IPS DF 19.7 (cell line): ENCODE measurements around the gene HOXD11.

Source experiments
- DNase-seq: peaks from one replicate; pipeline ENCODE4 v3.0.0-alpha.2; 2013; ENCODE audit warnings: low read depth, low spot score

The HOXD11 gene

GRCh38 chr2:176106581-176107539 lies at the start of gene HOXD11:
Gene HOXD11 (plus strand): TSS chr2:176107280. CDS start chr2:176107356, 76 bp downstream.
- no peak for DNase-seq

GRCh38 chr2:176063958-176064357 lies 43.1 kb upstream of the HOXD11 start:
- DNase-seq = no peak

DNA sequence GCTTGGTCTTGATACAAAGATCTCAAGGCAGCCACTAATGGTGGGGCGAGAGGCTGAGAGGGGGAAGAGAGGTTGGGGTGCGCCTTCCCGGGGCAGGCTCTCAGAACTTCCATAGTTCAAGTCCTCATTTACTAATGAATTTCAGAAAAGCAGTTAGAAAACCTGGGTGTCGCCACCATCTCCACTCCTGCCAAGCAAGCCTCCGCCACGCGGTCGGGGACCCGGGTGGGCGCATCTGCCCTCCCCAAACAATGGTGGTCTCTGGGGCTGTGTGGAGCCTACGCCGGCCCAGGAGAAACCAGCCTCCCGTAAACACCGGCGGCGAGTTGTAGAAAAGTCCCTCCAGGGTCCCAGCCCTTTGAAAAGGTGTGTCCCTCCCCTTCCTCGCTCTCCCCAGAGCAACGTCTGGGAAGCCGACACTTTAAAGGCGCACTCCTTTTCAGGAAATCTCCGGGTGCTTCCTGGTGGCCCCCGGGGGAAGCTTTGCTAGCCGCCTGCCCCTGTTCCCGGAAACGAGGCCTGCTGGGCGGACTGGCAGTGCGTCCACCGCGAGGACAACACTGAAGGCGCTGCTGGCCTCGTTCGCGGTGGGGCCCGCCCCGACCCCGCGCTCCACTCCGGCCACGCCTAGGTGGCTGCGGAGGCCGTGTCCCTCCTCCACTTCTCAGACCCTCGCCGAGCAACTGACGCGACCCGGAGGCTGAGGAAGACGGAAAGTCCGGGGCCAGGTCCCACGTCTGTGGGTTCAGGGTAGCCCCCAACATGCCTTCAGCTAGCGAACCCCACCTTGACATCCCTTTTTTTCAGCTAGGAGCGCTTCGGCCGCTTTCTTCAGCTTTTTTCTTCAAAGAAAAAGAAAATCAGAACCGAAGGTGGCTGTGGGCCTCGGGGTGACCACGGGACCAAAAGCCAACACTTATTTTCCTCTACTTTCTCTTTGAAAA lies 40.2 kb upstream of the HOXD11 start:
- no peak for DNase-seq

GRCh38 chr2:176067589-176068418 lies 39.3 kb upstream of the HOXD11 start:
- DNase-seq = no peak

GRCh38 chr2:176068419-176068832 lies 38.7 kb upstream of the HOXD11 start:
- no peak for DNase-seq

GRCh38 chr2:176071330-176072291 lies 35.5 kb upstream of the HOXD11 start:
- no peak for DNase-seq

- DNase-seq = no peak
Measured at GRCh38 chr2:176072292-176072669, 34.8 kb upstream of the HOXD11 start.

DNA sequence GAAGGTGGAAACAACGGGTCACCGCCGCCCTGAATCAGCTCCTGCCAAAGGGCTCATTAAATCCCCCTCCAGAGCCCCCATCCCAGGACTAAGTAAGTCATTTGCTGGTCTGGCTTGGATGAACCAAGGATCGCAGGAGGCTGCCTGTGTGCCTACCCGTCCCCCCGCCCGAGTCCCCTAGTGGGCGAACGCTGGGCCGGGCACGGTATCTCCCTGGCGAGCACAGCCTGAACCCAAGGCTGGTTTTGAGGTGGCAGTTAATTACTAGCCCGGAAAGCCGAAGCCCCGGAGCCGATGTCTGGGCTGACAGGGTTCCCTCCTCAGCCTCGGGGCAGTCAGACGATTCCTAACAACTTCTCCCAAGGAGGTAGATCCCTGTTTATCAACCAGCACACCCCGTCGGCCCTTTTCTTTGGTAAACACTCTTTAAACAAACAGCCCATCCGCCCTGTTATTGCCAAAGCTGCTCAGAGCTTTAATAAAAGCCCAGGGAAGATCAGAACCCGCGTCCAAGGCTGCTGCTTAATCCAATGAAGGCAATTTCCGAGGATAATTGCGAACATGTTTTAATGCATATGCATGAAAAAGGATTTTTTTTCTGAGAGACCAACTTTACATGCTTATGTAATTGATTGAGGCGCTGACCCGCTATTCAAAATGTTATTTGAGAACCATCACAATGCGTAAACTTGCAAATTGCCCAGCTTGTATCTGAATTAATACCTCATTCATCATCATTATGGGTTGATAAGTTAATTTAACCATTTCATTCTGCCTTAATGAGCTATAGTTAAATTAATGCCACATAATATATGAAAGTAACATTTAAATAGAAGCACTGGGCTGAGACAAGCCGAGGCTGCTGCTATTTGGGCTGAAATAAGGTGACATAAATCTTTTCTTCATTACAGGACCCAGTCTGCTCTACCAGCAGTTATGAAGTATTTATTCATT lies 33.9 kb upstream of the HOXD11 start:
- no peak for DNase-seq

DNA sequence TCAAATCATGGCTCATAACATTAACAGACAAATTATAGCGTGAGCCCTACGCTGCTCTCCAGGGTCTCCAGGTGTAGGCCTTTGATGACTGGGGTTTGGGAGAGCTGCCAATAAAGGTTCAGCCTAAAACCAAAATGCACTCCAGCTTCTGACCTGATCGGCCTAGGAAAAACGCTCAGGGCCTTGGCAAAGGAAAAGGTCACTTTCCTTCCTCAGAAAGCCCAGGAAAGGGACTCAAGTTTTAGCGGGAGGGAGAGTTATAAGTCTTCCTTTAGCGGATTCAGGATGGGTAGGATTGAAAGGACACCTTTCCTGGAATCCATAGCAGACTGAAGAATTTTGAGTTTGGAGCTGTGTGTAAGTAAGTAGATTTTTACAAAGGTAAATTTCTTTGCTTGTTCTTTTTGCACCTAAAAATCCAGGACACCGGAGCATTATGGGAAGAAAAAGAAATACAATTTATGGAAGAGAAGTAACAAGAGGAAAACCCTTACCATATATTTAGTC lies 32.1 kb upstream of the HOXD11 start:
- DNase-seq = no peak

GRCh38 chr2:176075481-176075880 lies 31.6 kb upstream of the HOXD11 start:
- no peak for DNase-seq

GRCh38 chr2:176076063-176076462 lies 31.0 kb upstream of the HOXD11 start:
- DNase-seq = no peak

DNA sequence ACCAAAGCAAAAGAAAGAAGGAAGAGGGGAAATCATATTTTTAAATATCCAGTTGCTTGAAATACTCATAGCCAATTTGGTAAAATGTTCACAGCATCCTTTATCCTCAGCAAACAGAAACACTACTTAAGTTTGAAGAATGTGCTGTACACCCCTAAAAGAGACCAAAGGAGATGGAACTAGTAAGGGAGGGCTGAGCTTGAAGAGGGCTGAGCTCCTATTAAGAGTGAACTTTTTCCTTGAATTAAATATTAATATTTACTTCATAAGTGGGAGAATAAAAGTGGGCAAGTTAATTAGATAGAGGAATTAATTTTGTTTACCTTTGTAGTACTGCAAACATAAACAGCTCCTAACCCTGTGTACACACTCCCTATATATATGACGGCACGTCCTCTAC lies 30.3 kb upstream of the HOXD11 start:
- DNase-seq = no peak

DNA sequence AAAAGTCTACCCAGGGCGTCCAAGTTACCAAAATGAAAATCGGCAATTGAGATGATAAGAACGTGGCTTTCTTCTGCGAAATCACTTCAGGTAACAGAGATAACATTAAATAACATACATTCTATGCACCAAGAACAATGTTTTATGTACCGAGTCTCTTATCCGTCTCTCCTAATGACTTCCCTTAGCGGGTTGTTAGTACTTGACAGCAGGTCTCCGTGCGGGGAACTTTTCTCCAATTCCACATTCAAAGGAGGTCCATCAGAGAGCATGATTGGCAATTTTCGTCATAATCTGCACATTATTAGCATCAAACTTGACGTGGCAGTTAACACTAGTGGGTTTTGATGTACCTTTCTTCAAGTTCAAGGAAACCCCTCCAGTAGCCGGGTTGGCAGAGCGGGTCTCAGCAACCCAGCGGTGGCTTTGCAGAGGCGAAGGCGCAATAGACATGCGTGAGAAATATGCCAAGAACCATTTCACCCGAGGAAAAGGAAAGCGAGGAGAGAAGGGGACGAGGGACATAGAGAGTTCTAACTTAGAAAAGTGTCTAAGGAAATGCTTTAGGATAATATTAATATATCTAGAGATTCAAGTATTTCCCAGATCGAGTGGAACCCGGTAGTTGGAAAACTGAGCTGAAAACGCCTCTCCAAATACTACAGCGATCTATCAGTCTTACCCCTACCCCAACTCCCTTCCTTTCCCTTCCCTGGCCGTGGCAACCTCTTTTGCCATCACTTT lies 28.4 kb upstream of the HOXD11 start:
- DNase-seq = no peak

- no peak for DNase-seq
Measured at GRCh38 chr2:176079285-176079830, 27.7 kb upstream of the HOXD11 start.

DNA sequence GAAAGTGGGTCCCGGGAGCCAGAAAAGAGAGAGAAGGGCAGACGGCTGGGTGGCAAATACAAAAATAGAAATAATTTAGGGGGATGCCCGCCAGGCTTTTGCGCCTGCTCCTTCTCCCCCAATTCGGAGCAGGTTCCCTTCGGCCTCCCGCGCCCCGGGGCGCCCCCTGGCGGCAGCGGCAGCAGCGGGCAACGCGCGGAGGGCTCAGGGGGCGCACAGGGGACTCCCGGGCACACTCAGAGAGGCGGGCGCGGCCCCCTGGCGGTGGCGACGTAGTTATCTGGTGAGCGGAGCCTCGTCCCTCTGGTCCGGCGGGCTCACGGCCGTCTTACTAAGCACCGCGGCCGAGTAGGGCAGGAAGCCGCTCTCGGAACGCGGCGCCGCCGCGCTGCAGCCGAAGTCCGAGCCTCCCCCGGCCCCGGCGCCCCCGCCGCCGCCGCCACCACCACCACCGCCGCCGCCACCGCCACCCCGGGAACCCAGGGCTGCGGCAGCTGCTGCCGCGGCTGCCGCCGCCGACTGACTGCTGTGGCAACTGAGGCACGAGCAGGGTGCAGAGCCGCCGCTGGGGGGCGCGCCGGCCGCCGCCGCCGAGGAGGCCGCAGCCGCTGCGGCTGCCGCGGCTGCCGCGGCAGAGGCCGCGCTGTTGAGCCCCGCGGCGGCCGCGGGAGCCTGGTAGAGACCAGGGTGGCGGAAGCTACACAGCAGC lies 27.1 kb upstream of the HOXD11 start:
- DNase-seq = no peak

- DNase-seq = no peak
Measured at GRCh38 chr2:176080540-176081375, 26.3 kb upstream of the HOXD11 start.
